ENCODE results near the gene RTN4.

DNA sequence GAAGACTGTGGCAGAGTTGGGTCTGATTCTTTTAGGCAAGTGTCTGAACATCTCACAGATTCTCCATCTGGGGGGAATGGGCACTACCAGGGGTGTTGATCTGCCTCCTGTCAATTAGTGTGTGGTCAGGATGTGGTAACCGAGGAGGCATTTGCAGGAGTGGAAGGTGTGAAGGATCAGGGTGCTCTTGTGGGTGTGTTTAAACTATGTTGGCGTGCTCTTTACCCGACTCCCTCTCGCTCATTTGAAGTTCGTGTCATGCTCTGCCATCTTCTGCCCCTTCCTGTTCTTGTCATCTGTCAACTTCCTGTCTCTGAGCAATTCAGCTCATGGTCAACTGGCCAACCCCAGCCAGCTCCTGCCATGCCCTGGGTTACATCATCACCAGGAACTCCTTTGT, 107.9 kb downstream of the RTN4 start:
- TF ChIP-seq, protein P1, sequence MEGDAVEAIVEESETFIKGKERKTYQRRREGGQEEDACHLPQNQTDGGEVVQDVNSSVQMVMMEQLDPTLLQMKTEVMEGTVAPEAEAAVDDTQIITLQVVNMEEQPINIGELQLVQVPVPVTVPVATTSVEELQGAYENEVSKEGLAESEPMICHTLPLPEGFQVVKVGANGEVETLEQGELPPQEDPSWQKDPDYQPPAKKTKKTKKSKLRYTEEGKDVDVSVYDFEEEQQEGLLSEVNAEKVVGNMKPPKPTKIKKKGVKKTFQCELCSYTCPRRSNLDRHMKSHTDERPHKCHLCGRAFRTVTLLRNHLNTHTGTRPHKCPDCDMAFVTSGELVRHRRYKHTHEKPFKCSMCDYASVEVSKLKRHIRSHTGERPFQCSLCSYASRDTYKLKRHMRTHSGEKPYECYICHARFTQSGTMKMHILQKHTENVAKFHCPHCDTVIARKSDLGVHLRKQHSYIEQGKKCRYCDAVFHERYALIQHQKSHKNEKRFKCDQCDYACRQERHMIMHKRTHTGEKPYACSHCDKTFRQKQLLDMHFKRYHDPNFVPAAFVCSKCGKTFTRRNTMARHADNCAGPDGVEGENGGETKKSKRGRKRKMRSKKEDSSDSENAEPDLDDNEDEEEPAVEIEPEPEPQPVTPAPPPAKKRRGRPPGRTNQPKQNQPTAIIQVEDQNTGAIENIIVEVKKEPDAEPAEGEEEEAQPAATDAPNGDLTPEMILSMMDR (conservative IDR thresholded peaks at IDR 0.05): no peak
- no peak for TF ChIP-seq EZH2 (IDR thresholded peaks at IDR 0.05; ENCODE audit: low read depth)

Measured in PC-9 (cell line).